HCT116 (cell line): ENCODE measurements around the gene DNM3. TPM values are rescaled to one million over a fixed set of nuclear protein-coding genes. Genes with fewer than 3 reads are reported as not detected.

Source experiments
- ATAC-seq: fragments of 200-7000 bp; cut with Tn5 transposase; 2 replicates; pipeline ENCODE4 v1.9.1; 2020; ENCODE audit warnings: mild to moderate bottlenecking, moderate library complexity
- BruUV-seq: library from RNA; stranded (reverse); fragments of 400-500 nt; replicated peaks from 2 replicates; lab custom pipeline; 2021; lab: Mats Ljungman, UMichigan
- CTCF ChIA-PET: fragments of 300-600 bp; sonication (Branson Sonifier 250); formaldehyde crosslinking; loops from one replicate; lab custom pipeline; 2021; ENCODE audit warnings: antibody characterized with exemption; lab: Charles Lee
- POLR2A ChIA-PET: fragments of 300-600, 350-600 bp; sonication (Branson Sonifier 250); formaldehyde crosslinking; loops from one replicate; lab custom pipeline; 2021; ENCODE audit warnings: antibody characterized with exemption; lab: Charles Lee
- RAD21 ChIA-PET, 2 experiments: fragments of 300-600 bp; sonication (Branson Sonifier 250); formaldehyde crosslinking; loops; one replicate each; lab custom pipeline; 2023; ENCODE audit warnings: low total read pairs in 2 of 2; ENCODE audit not compliant: uncharacterized antibody in 2 of 2, unreplicated experiment in 2 of 2, low non-redundant PET in 1 of 2; lab: Charles Lee
- DNase-seq: peaks from one replicate; pipeline ENCODE4 v3.0.0-alpha.2; 2010; ENCODE audit warnings: low read depth, low spot score
- H2AFZ ChIP-seq: fragments of 200-600 bp; shearing (Covaris generic), sonication (generic); 2 replicates; pipeline ENCODE4 v1.6.1; 2017; ENCODE audit warnings: low read depth, mixed run types, mixed read lengths, antibody characterized with exemption, low read length; ENCODE audit not compliant: poor library complexity, severe bottlenecking
- H3K27ac ChIP-seq: 2 replicates; pipeline ENCODE4 v1.5.1; 2012; ENCODE audit warnings: low read depth, low read length
- H3K27me3 ChIP-seq: fragments of 200-600 bp; sonication (generic); 2 replicates; pipeline ENCODE4 v1.6.1; 2016; ENCODE audit warnings: mixed run types, low read length, mixed read lengths; ENCODE audit not compliant: insufficient read depth
- H3K36me3 ChIP-seq, 2 experiments: fragments of 200-500 bp in 1 of 2; fragments of 200-600 bp in 1 of 2; sonication (Bioruptor generic) in 1 of 2; sonication (generic) in 1 of 2; 2 replicates each; pipeline versions ENCODE4 v1.5.1 to v1.6.1; 2014 to 2016; ENCODE audit warnings: low read length in 2 of 2, inconsistent platforms in 1 of 2, mixed read lengths in 1 of 2, mixed run types in 1 of 2; ENCODE audit not compliant: insufficient read depth in 2 of 2, control insufficient read depth in 1 of 2
- H3K4me1 ChIP-seq, 2 experiments: fragments of 200-600 bp in 1 of 2; sonication (generic) in 1 of 2; 2 replicates each; pipeline versions ENCODE4 v1.5.1 to v1.6.1; 2012 to 2017; ENCODE audit warnings: low read length in 2 of 2, inconsistent platforms in 1 of 2, mild to moderate bottlenecking in 1 of 2, mixed read lengths in 1 of 2, mixed run types in 1 of 2, moderate library complexity in 1 of 2; ENCODE audit not compliant: insufficient read depth in 2 of 2, control insufficient read depth in 1 of 2
- H3K4me2 ChIP-seq: fragments of 200-600 bp; sonication (generic); 2 replicates; pipeline ENCODE4 v1.6.1; 2017; ENCODE audit warnings: mixed run types, low read length, mixed read lengths
- H3K4me3 ChIP-seq, 2 experiments: fragments of 200-600 bp in 1 of 2; sonication (generic) in 1 of 2; replicated peaks in 1 of 2; 2 replicates each; pipeline ENCODE4 v1.5.1; 2011 to 2016; ENCODE audit warnings: low read length in 2 of 2, control low read depth in 1 of 2, low read depth in 1 of 2, mild to moderate bottlenecking in 1 of 2, mixed read lengths in 1 of 2, mixed run types in 1 of 2
- H3K79me2 ChIP-seq: fragments of 200-600 bp; sonication (generic); 2 replicates; pipeline ENCODE4 v1.6.1; 2017; ENCODE audit warnings: mild to moderate bottlenecking, mixed run types, low read length, moderate library complexity, mixed read lengths; ENCODE audit not compliant: insufficient read depth
- H3K9ac ChIP-seq: fragments of 200-600 bp; sonication (generic); 2 replicates; pipeline ENCODE4 v1.6.1; 2016; ENCODE audit warnings: low read length, mixed read lengths
- H3K9me2 ChIP-seq: fragments of 200-600 bp; sonication (generic), shearing (Covaris generic); 2 replicates; pipeline ENCODE4 v1.6.1; 2017; ENCODE audit warnings: mixed run types, mild to moderate bottlenecking, moderate library complexity; ENCODE audit not compliant: insufficient read depth
- H3K9me3 ChIP-seq, 2 experiments: fragments of 200-500 bp in 1 of 2; fragments of 200-600 bp in 1 of 2; sonication (Bioruptor generic) in 1 of 2; sonication (generic) in 1 of 2; 2 replicates each; pipeline ENCODE4 v1.6.1; 2014 to 2017; ENCODE audit warnings: low read length in 2 of 2, mixed read lengths in 2 of 2, inconsistent platforms in 1 of 2, low read depth in 1 of 2, mild to moderate bottlenecking in 1 of 2, mixed run types in 1 of 2, moderate library complexity in 1 of 2; ENCODE audit not compliant: control insufficient read depth in 1 of 2, insufficient read depth in 1 of 2
- H4K20me1 ChIP-seq: fragments of 200-600 bp; sonication (generic), shearing (Covaris generic); 2 replicates; pipeline ENCODE4 v1.6.1; 2017; ENCODE audit warnings: mixed run types, mild to moderate bottlenecking, moderate library complexity; ENCODE audit not compliant: insufficient read depth
- CTCF ChIP-seq, 3 experiments: fragments of 200-600 bp in 1 of 3; sonication (generic) in 1 of 3; IDR thresholded peaks in 2 of 3; conservative IDR thresholded peaks in 1 of 3; 2 replicates each; pipeline ENCODE4 v1.5.1; 2012 to 2017; ENCODE audit warnings: low read depth in 2 of 3, low read length in 2 of 3, antibody characterized with exemption in 1 of 3, borderline replicate concordance in 1 of 3, control low read depth in 1 of 3, mild to moderate bottlenecking in 1 of 3, mixed read lengths in 1 of 3, mixed run types in 1 of 3, moderate library complexity in 1 of 3; ENCODE audit not compliant: insufficient read depth in 1 of 3
- ELF1 ChIP-seq: IDR thresholded peaks from 2 replicates; pipeline ENCODE4 v1.6.1; 2012; ENCODE audit warnings: low read depth, borderline replicate concordance
- POLR2AphosphoS5 ChIP-seq: IDR thresholded peaks from 2 replicates; pipeline ENCODE4 v1.6.1; 2011; ENCODE audit warnings: mild to moderate bottlenecking, low read depth, low read length, moderate library complexity
- RAD21 ChIP-seq: IDR thresholded peaks from 2 replicates; pipeline ENCODE4 v1.6.1; 2012; ENCODE audit warnings: low read depth, mild to moderate bottlenecking
- SP1 ChIP-seq: IDR thresholded peaks from 2 replicates; pipeline ENCODE4 v1.6.1; 2012; ENCODE audit warnings: low read depth
- YY1 ChIP-seq: IDR thresholded peaks from 2 replicates; pipeline ENCODE4 v1.6.1; 2011; ENCODE audit warnings: low read length, low read depth, moderate library complexity, mild to moderate bottlenecking; ENCODE audit not compliant: insufficient replicate concordance; ENCODE audit errors: extremely low read depth
- intact Hi-C: fragments of 100-400 bp; cut with micrococcal nuclease; formaldehyde crosslinking; loops from 2 replicates; pipeline ENCODE4 v1.10.0; 2022
- total RNA-seq: library from RNA; stranded (reverse); gene quantifications from one replicate; pipeline ENCODE4 v1.2.1, GENCODE V29; 2021; ENCODE audit not compliant: unreplicated experiment

DNM3 gene
- total RNA-seq, 1 experiment from 2014 or later = 3.1 TPM

- Histone ChIP-seq H3K36me3 (peaks cover under 1 to 6% of the 10 kb centered on the region in 2 experiments; a peak in 2 of 4 replicates), H3K27me3 (no peaks in the 10 kb centered on the region), H3K9me3 (no peaks in the 10 kb centered on the region), H3K9me2 (no peaks in the 10 kb centered on the region), H2AFZ (no peak overlapping the region), H3K27ac (no peak overlapping the region), H3K9ac (no peak overlapping the region), H3K79me2 (no peaks in the 10 kb centered on the region), H3K4me2 (no peak overlapping the region), H3K4me3 (no peak overlapping the region), H3K4me1 (peaks cover 0 to 4% of the 10 kb centered on the region in 2 experiments; a peak in 1 of 4 replicates), H4K20me1 (no peaks in the 10 kb centered on the region)
- peak; percentile 73 to 86 (median 81) for TF ChIP-seq CTCF (IDR thresholded peaks at IDR 0.05 in 2 of 3, conservative IDR thresholded peaks at IDR 0.05 in 1 of 3; ENCODE audit: borderline replicate concordance in 1 of 3, insufficient read depth in 1 of 3, low read depth in 2 of 3, low read length in 2 of 3)
- TF ChIP-seq SP1 = no peak
- TF ChIP-seq RAD21 = peak; percentile 86
- no peak for TF ChIP-seq POLR2AphosphoS5
- peak; percentile 31 for TF ChIP-seq YY1
- TF ChIP-seq ELF1 = no peak
- CTCF ChIA-PET = interaction anchor here (0.7 to 8.4 kb wide), 9 partner anchors 22 to 598 kb away, joined by 3 to 237 read pairs (median 5); partner anchors contain the start of gene DNM3
- no TSS peak for BruUV-seq
- POLR2A ChIA-PET = interaction anchor here (1.8 kb wide), 1 partner anchor 20 kb away, joined by 6 read pairs; the partner anchor contains the start of gene METTL13
- intact Hi-C loops = loop anchor here (1.0 to 5.0 kb wide), 3 partner anchors 154 to 601 kb away; no protein-coding TSS in a partner anchor
- no peak for DNase-seq
- RAD21 ChIA-PET = interaction anchor here (0.7 to 3.5 kb wide), 5 partner anchors 182 to 184 kb away, joined by 3 to 16 read pairs (median 11); no protein-coding TSS in a partner anchor
- peak; percentile 81 for ATAC-seq
Measured at GRCh38 chr1:171801487-171801891, 39.8 kb upstream of the DNM3 start.
